Measurements from ENCODE around the gene DAO.

Gene DAO

GRCh38 chr12:108910336-108910735 is 30.4 kb downstream of the DAO start:
- H3K27ac Mint-ChIP-seq = no peak overlapping the region
- ATAC-seq (no peak), DNase-seq (no peak)
- no peaks in the 10 kb centered on the region for H3K36me3 Mint-ChIP-seq (ENCODE audit: low read depth)
- no peak overlapping the region for H3K4me3 Mint-ChIP-seq
- H3K9me3 Mint-ChIP-seq = no peaks in the 10 kb centered on the region
- H3K4me1 Mint-ChIP-seq = no peaks in the 10 kb centered on the region
- peaks cover 14% of the 10 kb centered on the region for H3K27me3 Mint-ChIP-seq

GRCh38 chr12:108911915-108912314 is 32.0 kb downstream of the DAO start:
- DNase-seq (no peak), ATAC-seq (no peak)
- Mint-ChIP-seq H3K4me3 (no peak overlapping the region), H3K4me1 (no peaks in the 10 kb centered on the region), H3K9me3 (no peaks in the 10 kb centered on the region), H3K36me3 (ENCODE audit: low read depth) (no peaks in the 10 kb centered on the region), H3K27ac (no peak overlapping the region), H3K27me3 (peaks cover 7% of the 10 kb centered on the region)

GRCh38 chr12:108912361-108912760 is 32.5 kb downstream of the DAO start:
- Mint-ChIP-seq H3K9me3 (no peaks in the 10 kb centered on the region), H3K27me3 (peaks cover 7% of the 10 kb centered on the region), H3K36me3 (ENCODE audit: low read depth) (no peaks in the 10 kb centered on the region), H3K4me1 (no peaks in the 10 kb centered on the region), H3K4me3 (no peak overlapping the region), H3K27ac (no peak overlapping the region)
- no peak for DNase-seq
- ATAC-seq = no peak

GRCh38 chr12:108914121-108914531 is 34.2 kb downstream of the DAO start:
- no peak for DNase-seq
- ATAC-seq = no peak
- Mint-ChIP-seq H3K36me3 (ENCODE audit: low read depth) (no peaks in the 10 kb centered on the region), H3K9me3 (no peaks in the 10 kb centered on the region), H3K27ac (no peak overlapping the region), H3K27me3 (peaks cover 2% of the 10 kb centered on the region), H3K4me1 (no peaks in the 10 kb centered on the region), H3K4me3 (no peak overlapping the region)

- Mint-ChIP-seq H3K27ac (no peak overlapping the region), H3K27me3 (peaks cover 2% of the 10 kb centered on the region), H3K9me3 (no peaks in the 10 kb centered on the region), H3K4me1 (no peaks in the 10 kb centered on the region), H3K4me3 (no peak overlapping the region), H3K36me3 (ENCODE audit: low read depth) (no peaks in the 10 kb centered on the region)
- no peak for DNase-seq
- no peak for ATAC-seq
Observed at GRCh38 chr12:108915632-108916133, 35.8 kb downstream of the DAO start.

GRCh38 chr12:108916336-108916735 is 36.4 kb downstream of the DAO start:
- H3K4me1 Mint-ChIP-seq = no peaks in the 10 kb centered on the region
- no peak overlapping the region for H3K4me3 Mint-ChIP-seq
- no peak for ATAC-seq
- no peak for DNase-seq
- H3K9me3 Mint-ChIP-seq = no peaks in the 10 kb centered on the region
- no peak overlapping the region for H3K27ac Mint-ChIP-seq
- no peaks in the 10 kb centered on the region for H3K36me3 Mint-ChIP-seq (ENCODE audit: low read depth)
- H3K27me3 Mint-ChIP-seq = peaks cover 2% of the 10 kb centered on the region

GRCh38 chr12:108918206-108918605 is 38.3 kb downstream of the DAO start:
- DNase-seq (no peak), ATAC-seq (no peak)
- Mint-ChIP-seq H3K27me3 (peaks cover 2% of the 10 kb centered on the region), H3K27ac (no peak overlapping the region), H3K4me1 (no peaks in the 10 kb centered on the region), H3K36me3 (ENCODE audit: low read depth) (no peaks in the 10 kb centered on the region), H3K9me3 (no peaks in the 10 kb centered on the region), H3K4me3 (no peak overlapping the region)

GRCh38 chr12:108918960-108919642 is 39.2 kb downstream of the DAO start:
- no peak overlapping the region for H3K4me3 Mint-ChIP-seq
- no peak for DNase-seq
- H3K27ac Mint-ChIP-seq = no peak overlapping the region

GRCh38 chr12:108921946-108922345 is 42.1 kb downstream of the DAO start:
- H3K4me3 Mint-ChIP-seq = no peak overlapping the region
- DNase-seq = no peak
- no peak overlapping the region for H3K27ac Mint-ChIP-seq
- no peak for ATAC-seq
- H3K4me1 Mint-ChIP-seq = no peaks in the 10 kb centered on the region
- H3K9me3 Mint-ChIP-seq = peaks cover 7% of the 10 kb centered on the region
- no peaks in the 10 kb centered on the region for H3K36me3 Mint-ChIP-seq (ENCODE audit: low read depth)
- peaks cover 4% of the 10 kb centered on the region for H3K27me3 Mint-ChIP-seq

More at GRCh38 chr12:108918960-108919642, 39.2 kb downstream of the DAO start:
- ATAC-seq = no peak
- no peaks in the 10 kb centered on the region for H3K27me3 Mint-ChIP-seq
- H3K4me1 Mint-ChIP-seq = no peaks in the 10 kb centered on the region
- no peaks in the 10 kb centered on the region for H3K9me3 Mint-ChIP-seq
- H3K36me3 Mint-ChIP-seq (ENCODE audit: low read depth) = no peaks in the 10 kb centered on the region

GRCh38 chr12:108922918-108923317 is 43.0 kb downstream of the DAO start:
- no peak overlapping the region for H3K4me3 Mint-ChIP-seq
- DNase-seq (no peak), ATAC-seq (no peak)
- H3K36me3 Mint-ChIP-seq (ENCODE audit: low read depth) = no peaks in the 10 kb centered on the region
- no peak overlapping the region for H3K27ac Mint-ChIP-seq
- H3K9me3 Mint-ChIP-seq = peaks cover 7% of the 10 kb centered on the region
- H3K27me3 Mint-ChIP-seq = peaks cover 4% of the 10 kb centered on the region
- no peaks in the 10 kb centered on the region for H3K4me1 Mint-ChIP-seq

- Mint-ChIP-seq H3K4me1 (no peaks in the 10 kb centered on the region), H3K9me3 (peaks cover 7% of the 10 kb centered on the region), H3K36me3 (ENCODE audit: low read depth) (no peaks in the 10 kb centered on the region), H3K27me3 (peaks cover 7% of the 10 kb centered on the region), H3K4me3 (no peak overlapping the region), H3K27ac (no peak overlapping the region)
- DNase-seq (no peak), ATAC-seq (no peak)
Observed at GRCh38 chr12:108928695-108929094, 48.8 kb downstream of the DAO start.

- DNase-seq = no peak
- H3K4me3 Mint-ChIP-seq = no peak overlapping the region
- H3K27me3 Mint-ChIP-seq = peaks cover 5% of the 10 kb centered on the region
- H3K4me1 Mint-ChIP-seq = no peaks in the 10 kb centered on the region
- peaks cover 6% of the 10 kb centered on the region for H3K9me3 Mint-ChIP-seq
- no peaks in the 10 kb centered on the region for H3K36me3 Mint-ChIP-seq (ENCODE audit: low read depth)
- ATAC-seq = no peak
- H3K27ac Mint-ChIP-seq = no peak overlapping the region
Observed at GRCh38 chr12:108930155-108930554, 50.3 kb downstream of the DAO start.

GRCh38 chr12:108930756-108931155 is 50.9 kb downstream of the DAO start:
- no peak for ATAC-seq
- Mint-ChIP-seq H3K27ac (no peak overlapping the region), H3K4me3 (no peak overlapping the region), H3K9me3 (no peaks in the 10 kb centered on the region), H3K36me3 (ENCODE audit: low read depth) (no peaks in the 10 kb centered on the region), H3K27me3 (peaks cover 2% of the 10 kb centered on the region), H3K4me1 (no peaks in the 10 kb centered on the region)
- DNase-seq = no peak

- Mint-ChIP-seq H3K36me3 (ENCODE audit: low read depth) (no peaks in the 10 kb centered on the region), H3K27me3 (peaks cover under 1% of the 10 kb centered on the region), H3K4me1 (no peaks in the 10 kb centered on the region), H3K4me3 (no peak overlapping the region), H3K9me3 (no peaks in the 10 kb centered on the region), H3K27ac (no peak overlapping the region)
- no peak for DNase-seq
- ATAC-seq = no peak
Observed at GRCh38 chr12:108933949-108934348, 54.1 kb downstream of the DAO start.

- Mint-ChIP-seq H3K4me1 (no peaks in the 10 kb centered on the region), H3K4me3 (no peak overlapping the region), H3K27ac (no peak overlapping the region), H3K9me3 (no peaks in the 10 kb centered on the region), H3K27me3 (no peaks in the 10 kb centered on the region), H3K36me3 (ENCODE audit: low read depth) (no peaks in the 10 kb centered on the region)
- ATAC-seq = no peak
- DNase-seq = no peak
Observed at GRCh38 chr12:108935159-108935763, 55.4 kb downstream of the DAO start.
